Thyroid gland (tissue), 4 donors: ENCODE data around the gene TEX13B. TPM values are rescaled to one million over a fixed set of nuclear protein-coding genes. Genes with fewer than 3 reads are reported as not detected.
A peak's percentile ranks its signal among the peaks of the same experiment; 100 is the strongest.

Experiments used
- DNase-seq, 2 donors: peaks; one replicate each; pipeline ENCODE4 v3.0.0-alpha.2; 2019
- H3K27ac ChIP-seq, 3 donors: fragments of 200-600 bp; sonication (generic); 1 replicate in 2 of 3; 2 replicates in 1 of 3; pipeline ENCODE4 v1.5.1; 2016 to 2019; ENCODE audit warnings: mild to moderate bottlenecking in 1 of 3, moderate library complexity in 1 of 3
- H3K27me3 ChIP-seq: fragments of 200-600 bp; sonication (generic); one replicate; pipeline ENCODE4 v1.5.1; 2019
- H3K36me3 ChIP-seq, 2 donors: fragments of 200-600 bp; sonication (generic); one replicate each; pipeline ENCODE4 v1.5.1; 2016 to 2019
- H3K4me1 ChIP-seq, 2 donors: fragments of 200-600 bp; sonication (generic); one replicate each; pipeline ENCODE4 v1.5.1; 2017 to 2019
- H3K4me3 ChIP-seq, 3 donors: fragments of 200-600 bp; sonication (generic); replicated peaks in 1 of 3; 1 replicate in 2 of 3; 2 replicates in 1 of 3; pipeline ENCODE4 v1.5.1; 2016; ENCODE audit warnings: mild to moderate bottlenecking in 1 of 3
- H3K9me3 ChIP-seq: fragments of 200-600 bp; sonication (generic); one replicate; pipeline ENCODE4 v1.5.1; 2017
- POLR2A ChIP-seq, 2 donors: fragments of 450-650 bp; IDR thresholded peaks; one replicate each; pipeline ENCODE4 v1.6.1; 2017; ENCODE audit warnings: antibody characterized with exemption in 2 of 2, mild to moderate bottlenecking in 2 of 2, moderate library complexity in 1 of 2
- WGBS, 2 donors: methylation state at CpG; one replicate each; pipeline ENCODE4 v1.1.5; 2017; 5-methylcytosine and 5-hydroxymethylcytosine counted together
- intact Hi-C: fragments of 100-400 bp; cut with DNase I; formaldehyde crosslinking; loops from one replicate; pipeline ENCODE4 v1.15.1; 2023
- total RNA-seq, 4 donors: library from RNA; depleted of rRNA; stranded (reverse); fragments of >200 nt; gene quantifications; one replicate each; pipeline ENCODE4 v1.2.3, GENCODE V29; 2016
- TF ChIP-seq, protein P1 (sequence below), 6 experiments: fragments of 200-600 bp in 3 of 6; fragments of 450-650 bp in 3 of 6; sonication (generic) in 3 of 6; IDR thresholded peaks; one replicate each; pipeline ENCODE4 v1.5.1; 2016 to 2019; ENCODE audit warnings: antibody characterized with exemption in 6 of 6, mild to moderate bottlenecking in 2 of 6, inconsistent platforms in 1 of 6, moderate library complexity in 1 of 6

TEX13B gene
- total RNA-seq, 4 donors from 2014 or later: not detected

DNA sequence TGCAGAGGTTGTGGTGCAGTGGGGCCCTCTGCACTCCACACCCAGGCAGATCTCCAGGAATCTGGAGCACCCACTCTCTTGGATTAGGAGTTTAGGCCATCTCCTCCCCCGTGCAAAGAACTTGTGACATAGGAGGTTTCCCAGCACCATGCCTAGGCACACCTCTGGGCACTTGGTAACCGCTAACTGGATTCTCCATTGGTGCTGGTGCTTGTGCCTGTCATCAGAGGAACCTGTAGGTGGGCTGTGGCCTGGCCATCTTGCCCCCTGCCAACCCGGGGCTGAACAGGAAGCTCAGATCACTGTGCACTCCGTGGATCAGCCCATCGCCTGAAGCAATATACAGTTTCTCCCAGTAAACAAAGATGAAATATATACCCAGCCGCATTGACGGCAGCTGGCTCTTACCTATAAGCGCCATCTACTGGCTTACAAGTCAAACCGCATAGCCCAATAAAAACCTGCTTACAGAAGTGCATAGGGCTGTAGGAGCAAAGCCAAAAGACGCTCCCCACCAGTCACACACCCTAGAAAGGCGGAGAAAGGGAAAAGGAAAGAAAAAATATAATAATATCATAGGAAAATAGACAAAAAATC lies 19.1 kb upstream of the TEX13B start:
- Histone ChIP-seq H3K36me3 (no peaks in the 10 kb centered on the region), H3K4me1 (no peaks in the 10 kb centered on the region), H3K4me3 (no peak overlapping the region), H3K9me3 (no peaks in the 10 kb centered on the region), H3K27me3 (no peaks in the 10 kb centered on the region), H3K27ac (no peak overlapping the region)
- 44% methylated on average over 5 to 7 of the region's 11 CpGs for WGBS, 2 donors
- no peak for TF ChIP-seq POLR2A (IDR thresholded peaks at IDR 0.05)
- TF ChIP-seq, protein P1, sequence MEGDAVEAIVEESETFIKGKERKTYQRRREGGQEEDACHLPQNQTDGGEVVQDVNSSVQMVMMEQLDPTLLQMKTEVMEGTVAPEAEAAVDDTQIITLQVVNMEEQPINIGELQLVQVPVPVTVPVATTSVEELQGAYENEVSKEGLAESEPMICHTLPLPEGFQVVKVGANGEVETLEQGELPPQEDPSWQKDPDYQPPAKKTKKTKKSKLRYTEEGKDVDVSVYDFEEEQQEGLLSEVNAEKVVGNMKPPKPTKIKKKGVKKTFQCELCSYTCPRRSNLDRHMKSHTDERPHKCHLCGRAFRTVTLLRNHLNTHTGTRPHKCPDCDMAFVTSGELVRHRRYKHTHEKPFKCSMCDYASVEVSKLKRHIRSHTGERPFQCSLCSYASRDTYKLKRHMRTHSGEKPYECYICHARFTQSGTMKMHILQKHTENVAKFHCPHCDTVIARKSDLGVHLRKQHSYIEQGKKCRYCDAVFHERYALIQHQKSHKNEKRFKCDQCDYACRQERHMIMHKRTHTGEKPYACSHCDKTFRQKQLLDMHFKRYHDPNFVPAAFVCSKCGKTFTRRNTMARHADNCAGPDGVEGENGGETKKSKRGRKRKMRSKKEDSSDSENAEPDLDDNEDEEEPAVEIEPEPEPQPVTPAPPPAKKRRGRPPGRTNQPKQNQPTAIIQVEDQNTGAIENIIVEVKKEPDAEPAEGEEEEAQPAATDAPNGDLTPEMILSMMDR (IDR thresholded peaks at IDR 0.05): peak in 4 of 6 experiments; percentile 13 to 48 (median 32)
- DNase-seq: peak; percentile 8 to 9
- intact Hi-C loops: no loop called here

DNA sequence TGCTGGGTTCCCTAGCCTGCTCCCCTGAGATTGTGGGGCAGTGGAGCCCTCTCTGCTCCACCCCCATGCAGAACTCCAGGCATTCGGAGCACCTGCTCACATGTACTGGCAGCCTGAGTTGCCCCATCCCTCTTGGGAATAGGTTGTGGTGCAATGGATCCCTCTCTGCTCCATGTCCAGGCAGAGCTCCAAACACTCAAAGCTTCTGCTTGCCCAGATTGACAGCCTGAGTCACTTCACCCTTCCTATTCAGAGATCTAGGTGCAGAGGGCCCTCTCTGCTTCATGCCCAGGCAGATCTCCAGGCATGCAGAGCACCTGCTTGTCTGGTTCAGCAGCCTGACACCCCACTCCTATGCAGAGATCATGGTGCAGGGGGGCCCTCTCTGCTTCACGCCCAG lies 18.6 kb upstream of the TEX13B start:
- H3K27ac ChIP-seq: no peak overlapping the region
- H3K27me3 ChIP-seq: no peaks in the 10 kb centered on the region
- no peaks in the 10 kb centered on the region for H3K9me3 ChIP-seq
- TF ChIP-seq, protein P1 (IDR thresholded peaks at IDR 0.05): no peak
- no peak for TF ChIP-seq POLR2A (IDR thresholded peaks at IDR 0.05)
- intact Hi-C loops: no loop called here
- WGBS, 2 donors: no CpG with 5 or more reads among the region's 2 CpGs
- no peaks in the 10 kb centered on the region for H3K4me1 ChIP-seq
- H3K36me3 ChIP-seq: no peaks in the 10 kb centered on the region
- H3K4me3 ChIP-seq: no peak overlapping the region
- DNase-seq: peak; percentile 11 to 18

DNA sequence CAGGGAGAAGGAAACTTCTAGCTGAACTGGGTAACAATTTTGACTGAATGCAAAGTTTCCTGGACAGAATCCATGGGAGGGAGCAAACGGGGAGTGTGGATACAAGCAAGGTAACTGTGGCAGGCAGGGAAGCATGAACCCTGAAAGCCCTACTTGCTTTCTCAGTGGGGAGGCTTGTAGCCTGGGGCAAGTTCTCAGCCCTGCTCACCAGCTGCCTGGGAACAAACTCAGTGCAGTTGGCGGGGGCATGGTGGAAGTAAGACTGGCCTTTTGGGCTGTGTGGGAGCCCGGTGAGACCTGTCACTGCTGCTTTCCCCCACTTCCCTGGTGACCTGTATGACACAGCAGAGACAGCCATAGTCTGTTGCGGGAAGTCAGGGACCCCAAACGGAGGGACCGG lies 14.0 kb upstream of the TEX13B start:
- H3K4me1 ChIP-seq: no peaks in the 10 kb centered on the region
- H3K36me3 ChIP-seq: no peaks in the 10 kb centered on the region
- no peaks in the 10 kb centered on the region for H3K9me3 ChIP-seq
- no peak for DNase-seq
- H3K4me3 ChIP-seq: no peak overlapping the region
- H3K27me3 ChIP-seq: no peaks in the 10 kb centered on the region
- no peak for TF ChIP-seq POLR2A (IDR thresholded peaks at IDR 0.05)
- TF ChIP-seq, protein P1 (IDR thresholded peaks at IDR 0.05): no peak
- intact Hi-C loops: no loop called here
- 81 to 83% methylated on average over 4 of the region's 6 CpGs for WGBS, 2 donors
- H3K27ac ChIP-seq: no peak overlapping the region

DNA sequence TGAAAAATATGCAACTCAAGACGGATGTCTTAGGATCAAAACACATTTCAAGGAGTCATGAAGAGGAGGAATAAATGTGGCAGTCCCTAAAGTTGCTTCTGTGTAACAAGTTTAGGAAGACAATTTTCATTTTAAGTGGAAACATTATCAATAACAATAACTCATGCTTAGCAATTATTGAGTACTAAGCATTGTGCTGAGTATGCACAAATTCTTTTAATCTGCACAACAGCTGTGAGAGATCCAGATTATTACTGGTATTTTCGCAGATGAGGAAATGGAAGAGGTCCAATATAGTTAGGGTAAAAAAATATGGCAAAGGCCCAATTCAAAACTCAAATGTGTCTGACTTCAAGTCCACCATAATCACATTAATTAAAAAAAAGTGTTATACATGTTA lies 2.9 kb upstream of the TEX13B start:
- intact Hi-C loops: no loop called here
- no peak overlapping the region for H3K27ac ChIP-seq
- TF ChIP-seq POLR2A (IDR thresholded peaks at IDR 0.05): no peak
- TF ChIP-seq, protein P1 (IDR thresholded peaks at IDR 0.05): no peak
- 77 to 82% methylated on average over 2 of the region's 2 CpGs for WGBS, 2 donors
- no peaks in the 10 kb centered on the region for H3K36me3 ChIP-seq
- H3K9me3 ChIP-seq: no peaks in the 10 kb centered on the region
- DNase-seq: no peak
- H3K4me1 ChIP-seq: no peaks in the 10 kb centered on the region
- no peaks in the 10 kb centered on the region for H3K27me3 ChIP-seq
- H3K4me3 ChIP-seq: no peak overlapping the region

DNA sequence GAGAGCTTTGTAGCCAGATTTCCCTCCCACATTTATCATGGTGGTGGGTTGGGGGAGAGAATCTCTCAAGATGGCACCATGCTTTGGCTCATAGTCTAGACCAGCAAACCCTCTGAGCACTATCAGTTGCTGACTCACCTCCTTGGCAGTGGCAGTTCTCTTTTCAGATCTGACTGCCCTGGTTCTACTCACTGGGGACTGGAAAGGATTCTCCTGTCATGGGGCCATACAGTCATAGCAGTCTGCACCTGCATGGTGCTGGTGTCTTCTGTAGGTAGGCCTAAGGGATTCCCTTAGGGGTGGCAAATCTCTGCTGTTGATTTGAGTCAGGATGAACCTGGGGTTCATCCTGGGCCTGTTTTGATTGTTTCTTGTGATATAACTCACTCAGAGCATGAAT lies 2.6 kb downstream of the TEX13B start:
- no peak overlapping the region for H3K4me3 ChIP-seq
- no peak overlapping the region for H3K27ac ChIP-seq
- DNase-seq: no peak
- H3K4me1 ChIP-seq: peaks cover 0 to 4% of the 10 kb centered on the region in 2 donors
- H3K9me3 ChIP-seq: no peaks in the 10 kb centered on the region
- TF ChIP-seq, protein P1 (IDR thresholded peaks at IDR 0.05): no peak
- TF ChIP-seq POLR2A (IDR thresholded peaks at IDR 0.05): no peak
- intact Hi-C loops: loop anchor here (10.0 kb wide), 1 partner anchor 195 kb away; no protein-coding TSS in a partner anchor
- no peaks in the 10 kb centered on the region for H3K36me3 ChIP-seq
- H3K27me3 ChIP-seq: no peaks in the 10 kb centered on the region
